ENCODE results near the gene ATP6V1D. TPM values are rescaled to one million over a fixed set of nuclear protein-coding genes. Genes with fewer than 3 reads are reported as not detected.

The ATP6V1D gene
- total RNA-seq, 1 donor from 2014 or later, result 73.0 TPM

- H3K4me1 Mint-ChIP-seq (ENCODE audit: low read depth), result peaks cover 3% of the 10 kb centered on the region
- H3K36me3 Mint-ChIP-seq (ENCODE audit: insufficient read depth), result peaks cover 10% of the 10 kb centered on the region
- DNase-seq (ENCODE audit: low spot score, unreplicated experiment), result no peak
- no peak overlapping the region for H3K4me3 Mint-ChIP-seq (ENCODE audit: low read depth)
- no peak for TF ChIP-seq CTCF (IDR thresholded peaks at IDR 0.05; ENCODE audit: unreplicated experiment)
- peak overlapping the region; percentile 2 for H3K27ac Mint-ChIP-seq
- H3K9me3 Mint-ChIP-seq (ENCODE audit: low read depth), result no peaks in the 10 kb centered on the region
- no peaks in the 10 kb centered on the region for H3K27me3 Mint-ChIP-seq
These were observed 46.5 kb downstream of the ATP6V1D start for GRCh38 chr14:67313153-67313552.

GRCh38 chr14:67311868-67312267 lies 47.7 kb downstream of the ATP6V1D start:
- no peak for TF ChIP-seq CTCF (IDR thresholded peaks at IDR 0.05; ENCODE audit: unreplicated experiment)
- Mint-ChIP-seq H3K36me3 (ENCODE audit: insufficient read depth) (peaks cover 10% of the 10 kb centered on the region), H3K27me3 (no peaks in the 10 kb centered on the region), H3K27ac (no peak overlapping the region), H3K4me3 (ENCODE audit: low read depth) (no peak overlapping the region), H3K4me1 (ENCODE audit: low read depth) (peaks cover 3% of the 10 kb centered on the region), H3K9me3 (ENCODE audit: low read depth) (no peaks in the 10 kb centered on the region)
- DNase-seq (ENCODE audit: low spot score, unreplicated experiment), result no peak

Other genes starting within 250 kb of the ATP6V1D start
- gene GARIN2, start 170.4 kb downstream of the ATP6V1D start, total RNA-seq, result 0.24 TPM in 1 of 2 replicates, not detected in the other
- 30.1 and 33.1 TPM in 2 replicates for gene PALS1, start 118.4 kb downstream of the ATP6V1D start, total RNA-seq
- 73.6 and 76.6 TPM in 2 replicates for gene EIF2S1, start 524 bp upstream of the ATP6V1D start, total RNA-seq
- 0.67 and 0.89 TPM in 2 replicates for gene PLEK2, start 52.4 kb upstream of the ATP6V1D start, total RNA-seq
- 1.7 and 1.8 TPM in 2 replicates for gene TMEM229B, start 128.9 kb upstream of the ATP6V1D start, total RNA-seq
- gene PLEKHH1, start 173.5 kb upstream of the ATP6V1D start, total RNA-seq, result 119 and 127 TPM in 2 replicates
- gene PIGH, start 240.5 kb upstream of the ATP6V1D start, total RNA-seq, result 18.9 and 22.0 TPM in 2 replicates